Neuronal stem cell (in vitro differentiated cells): ENCODE measurements around the gene TIMM17B.

Source experiments
- DNase-seq: peaks from one replicate; pipeline ENCODE4 v3.0.0-alpha.2; 2013; ENCODE audit warnings: low spot score
- H2AFZ ChIP-seq: one replicate; pipeline ENCODE4 v1.6.1; 2013; ENCODE audit warnings: mild to moderate bottlenecking, low read length, inconsistent platforms
- H2AK5ac ChIP-seq: 2 replicates; pipeline ENCODE4 v1.6.1; 2013; ENCODE audit warnings: low read depth, mild to moderate bottlenecking, inconsistent platforms, low read length, moderate library complexity, mixed read lengths
- H2BK120ac ChIP-seq: 2 replicates; pipeline ENCODE4 v1.6.1; 2013; ENCODE audit warnings: low read depth, mild to moderate bottlenecking, inconsistent platforms, low read length, moderate library complexity, mixed read lengths
- H2BK12ac ChIP-seq: one replicate; pipeline ENCODE4 v1.6.1; 2013; ENCODE audit warnings: low read length, inconsistent platforms
- H2BK15ac ChIP-seq: 2 replicates; pipeline ENCODE4 v1.6.1; 2013; ENCODE audit warnings: mild to moderate bottlenecking, low read length, inconsistent platforms, mixed read lengths
- H2BK5ac ChIP-seq: one replicate; pipeline ENCODE4 v1.6.1; 2013; ENCODE audit warnings: inconsistent platforms, mild to moderate bottlenecking, low read length, moderate library complexity
- H3K14ac ChIP-seq: one replicate; pipeline ENCODE4 v1.6.1; 2013; ENCODE audit warnings: low read length, inconsistent platforms
- H3K18ac ChIP-seq: 2 replicates; pipeline ENCODE4 v1.6.1; 2013; ENCODE audit warnings: low read length, inconsistent platforms
- H3K23ac ChIP-seq: 2 replicates; pipeline ENCODE4 v1.6.1; 2013; ENCODE audit warnings: low read depth, mild to moderate bottlenecking, mixed read lengths, low read length, inconsistent platforms; ENCODE audit not compliant: poor library complexity
- H3K27ac ChIP-seq: replicated peaks from 3 replicates; pipeline ENCODE4 v1.5.1; 2013; ENCODE audit warnings: low read length, inconsistent platforms
- H3K27me3 ChIP-seq, 3 experiments: 2 replicates each; pipeline ENCODE4 v1.6.1; 2013; ENCODE audit warnings: low read length in 3 of 3, mild to moderate bottlenecking in 2 of 3, inconsistent platforms in 1 of 3, low read depth in 1 of 3, mixed read lengths in 1 of 3, moderate library complexity in 1 of 3; ENCODE audit not compliant: control insufficient read depth in 3 of 3, insufficient read depth in 3 of 3
- H3K36me3 ChIP-seq, 2 donors: replicated peaks in 1 of 2; 2 replicates each; pipeline ENCODE4 v1.6.1; 2013; ENCODE audit warnings: low read length in 2 of 2; ENCODE audit not compliant: control insufficient read depth in 2 of 2, insufficient read depth in 2 of 2
- H3K4ac ChIP-seq: 2 replicates; pipeline ENCODE4 v1.6.1; 2013; ENCODE audit warnings: inconsistent platforms, mild to moderate bottlenecking, low read length, moderate library complexity
- H3K4me1 ChIP-seq, 2 donors: 1 replicate in 1 of 2; 2 replicates in 1 of 2; pipeline ENCODE4 v1.6.1; 2013; ENCODE audit warnings: low read length in 2 of 2, low read depth in 1 of 2; ENCODE audit not compliant: control insufficient read depth in 2 of 2, insufficient read depth in 1 of 2
- H3K4me2 ChIP-seq: one replicate; pipeline ENCODE4 v1.6.1; 2013; ENCODE audit warnings: mild to moderate bottlenecking, low read length, inconsistent platforms; ENCODE audit not compliant: insufficient read depth, poor library complexity, severe bottlenecking
- H3K4me3 ChIP-seq, 2 donors: 2 replicates each; pipeline ENCODE4 v1.5.1; 2013; ENCODE audit warnings: low read length in 2 of 2, mild to moderate bottlenecking in 2 of 2, inconsistent platforms in 1 of 2, moderate library complexity in 1 of 2
- H3K79me1 ChIP-seq: one replicate; pipeline ENCODE4 v1.6.1; 2013; ENCODE audit warnings: low read depth, mild to moderate bottlenecking, inconsistent platforms, low read length, moderate library complexity
- H3K9ac ChIP-seq: one replicate; pipeline ENCODE4 v1.6.1; 2013; ENCODE audit warnings: mild to moderate bottlenecking, low read depth, low read length, inconsistent platforms; ENCODE audit not compliant: poor library complexity
- H3K9me3 ChIP-seq, 2 donors: replicated peaks in 1 of 2; 2 replicates each; pipeline versions ENCODE3 to v1.6.1; 2013; ENCODE audit warnings: low read length in 2 of 2, mild to moderate bottlenecking in 2 of 2, inconsistent platforms in 1 of 2, low read depth in 1 of 2, mixed read lengths in 1 of 2, moderate library complexity in 1 of 2; ENCODE audit not compliant: control insufficient read depth in 2 of 2, insufficient read depth in 1 of 2
- H4K8ac ChIP-seq: one replicate; pipeline ENCODE4 v1.6.1; 2013; ENCODE audit warnings: low read depth, mild to moderate bottlenecking, inconsistent platforms, low read length, moderate library complexity
- H4K91ac ChIP-seq: one replicate; pipeline ENCODE4 v1.6.1; 2013; ENCODE audit warnings: low read length, low read depth, mild to moderate bottlenecking, inconsistent platforms; ENCODE audit not compliant: poor library complexity
- WGBS, 2 donors: extraction: QIAGEN DNeasy Blood & Tissue Kit; methylation state at CpG; one replicate each; pipeline ENCODE4 v1.1.7; 2013; ENCODE audit warnings: missing lambda C conversion rate in 2 of 2, mixed read lengths in 1 of 2; ENCODE audit not compliant: insufficient read length in 2 of 2, insufficient replicate concordance in 1 of 2; ENCODE audit errors: extremely low coverage in 2 of 2; 5-methylcytosine and 5-hydroxymethylcytosine counted together

The TIMM17B gene

DNA sequence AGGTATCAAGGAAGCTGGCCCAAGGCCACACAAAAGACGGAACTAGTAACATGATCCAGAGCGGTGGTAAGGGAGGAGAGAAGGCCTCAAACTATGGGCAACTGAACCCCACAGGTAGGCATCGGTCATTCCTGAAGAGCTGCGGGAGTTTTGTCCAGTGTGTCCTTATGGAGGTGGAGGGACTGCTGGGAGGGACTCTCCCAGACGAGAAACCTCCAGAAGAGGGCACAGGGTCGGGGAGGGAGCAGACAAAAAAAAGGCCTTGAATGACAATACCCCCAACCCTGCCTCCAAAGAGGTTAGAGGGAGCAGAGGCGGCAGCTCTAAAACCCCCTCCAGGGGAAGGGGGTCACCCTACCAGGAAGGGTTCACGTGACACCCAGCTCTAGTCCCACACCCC, 6.6 kb upstream of the TIMM17B start:
- Histone ChIP-seq H3K27ac (no peak overlapping the region), H3K14ac (no peak overlapping the region), H2AFZ (no peak overlapping the region), H3K4ac (no peak overlapping the region), H3K79me1 (peaks cover 1% of the 10 kb centered on the region), H2BK12ac (no peak overlapping the region), H2BK120ac (no peak overlapping the region), H3K18ac (no peak overlapping the region), H3K9me3 (no peaks in the 10 kb centered on the region), H4K8ac (no peak overlapping the region), H3K36me3 (peaks cover 8 to 65% of the 10 kb centered on the region in 2 donors), H2AK5ac (no peak overlapping the region), H3K27me3 (no peaks in the 10 kb centered on the region), H3K23ac (no peak overlapping the region), H3K4me1 (no peaks in the 10 kb centered on the region), H4K91ac (no peak overlapping the region), H2BK5ac (no peak overlapping the region), H3K4me2 (no peak overlapping the region), H3K9ac (no peak overlapping the region), H2BK15ac (no peak overlapping the region), H3K4me3 (no peak overlapping the region)
- no peak for DNase-seq
- no CpG with 5 or more reads among the region's 8 CpGs for WGBS, 2 donors

DNA sequence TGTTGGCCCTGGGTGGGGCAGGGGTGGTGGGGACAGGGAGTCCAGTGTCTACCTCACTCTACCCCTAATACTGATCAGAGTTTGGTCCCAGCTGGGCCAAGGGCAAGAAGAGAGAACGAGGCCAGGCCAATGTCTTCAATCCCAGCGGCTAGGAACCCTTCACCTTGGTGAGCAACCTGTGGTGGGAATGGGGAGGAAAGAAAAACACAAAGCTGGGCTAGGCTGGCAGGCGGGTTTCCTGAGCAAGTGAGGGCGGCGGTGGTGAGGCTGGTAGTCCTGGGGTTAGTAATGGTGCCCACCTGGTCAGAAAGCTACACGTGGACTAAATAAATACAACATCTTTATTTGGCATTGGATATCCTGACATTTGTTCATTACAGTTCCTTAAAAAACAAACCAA, 5.7 kb upstream of the TIMM17B start:
- Histone ChIP-seq H2BK12ac (no peak overlapping the region), H3K36me3 (peaks cover 8 to 63% of the 10 kb centered on the region in 2 donors), H2BK5ac (no peak overlapping the region), H2BK15ac (no peak overlapping the region), H4K91ac (no peak overlapping the region), H3K23ac (no peak overlapping the region), H3K18ac (no peak overlapping the region), H3K4me3 (no peak overlapping the region), H3K79me1 (peaks cover 1% of the 10 kb centered on the region), H3K4me2 (no peak overlapping the region), H3K4ac (no peak overlapping the region), H3K9me3 (no peaks in the 10 kb centered on the region), H3K14ac (no peak overlapping the region), H2AK5ac (no peak overlapping the region), H4K8ac (no peak overlapping the region), H3K27me3 (no peaks in the 10 kb centered on the region), H2BK120ac (no peak overlapping the region), H3K4me1 (peaks cover 2% of the 10 kb centered on the region in 2 donors), H3K9ac (no peak overlapping the region), H2AFZ (no peak overlapping the region), H3K27ac (no peak overlapping the region)
- no CpG with 5 or more reads among the region's 6 CpGs for WGBS, 2 donors
- no peak for DNase-seq

DNA sequence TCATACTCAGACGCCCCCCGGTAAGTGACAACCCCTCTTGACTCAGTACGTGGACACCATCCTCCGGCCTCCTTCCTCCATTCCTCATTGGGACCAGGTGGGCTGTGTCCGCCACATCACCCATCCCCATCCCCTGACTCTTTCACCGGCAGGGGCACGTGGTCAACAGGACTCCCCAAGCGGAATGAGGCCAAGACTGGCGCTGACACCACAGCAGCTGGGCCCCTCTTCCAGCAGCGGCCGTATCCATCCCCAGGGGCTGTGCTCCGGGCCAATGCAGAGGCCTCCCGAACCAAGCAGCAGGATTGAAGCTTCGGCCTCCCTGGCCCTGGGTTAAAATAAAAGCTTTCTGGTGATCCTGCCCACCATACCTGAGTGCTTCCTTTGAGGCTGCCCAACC, 5.2 kb upstream of the TIMM17B start:
- H3K23ac ChIP-seq, result no peak overlapping the region
- H3K36me3 ChIP-seq, result peaks cover 8 to 63% of the 10 kb centered on the region in 2 donors
- no peak overlapping the region for H3K4me3 ChIP-seq
- no peak overlapping the region for H3K27ac ChIP-seq
- no peak overlapping the region for H2AK5ac ChIP-seq
- no peak overlapping the region for H3K14ac ChIP-seq
- peaks cover 2% of the 10 kb centered on the region in 2 donors for H3K4me1 ChIP-seq
- H3K79me1 ChIP-seq, result peaks cover 1% of the 10 kb centered on the region
- H2BK15ac ChIP-seq, result no peak overlapping the region
- H3K18ac ChIP-seq, result no peak overlapping the region
- no peaks in the 10 kb centered on the region for H3K27me3 ChIP-seq
- no peak overlapping the region for H4K8ac ChIP-seq
- H2AFZ ChIP-seq, result no peak overlapping the region
- H3K9me3 ChIP-seq, result no peaks in the 10 kb centered on the region
- WGBS, 2 donors, result no CpG with 5 or more reads among the region's 14 CpGs
- H3K4me2 ChIP-seq, result no peak overlapping the region
- H2BK5ac ChIP-seq, result no peak overlapping the region
- no peak overlapping the region for H3K4ac ChIP-seq
- H4K91ac ChIP-seq, result no peak overlapping the region
- DNase-seq, result no peak
- no peak overlapping the region for H2BK120ac ChIP-seq
- H2BK12ac ChIP-seq, result no peak overlapping the region
- H3K9ac ChIP-seq, result no peak overlapping the region

DNA sequence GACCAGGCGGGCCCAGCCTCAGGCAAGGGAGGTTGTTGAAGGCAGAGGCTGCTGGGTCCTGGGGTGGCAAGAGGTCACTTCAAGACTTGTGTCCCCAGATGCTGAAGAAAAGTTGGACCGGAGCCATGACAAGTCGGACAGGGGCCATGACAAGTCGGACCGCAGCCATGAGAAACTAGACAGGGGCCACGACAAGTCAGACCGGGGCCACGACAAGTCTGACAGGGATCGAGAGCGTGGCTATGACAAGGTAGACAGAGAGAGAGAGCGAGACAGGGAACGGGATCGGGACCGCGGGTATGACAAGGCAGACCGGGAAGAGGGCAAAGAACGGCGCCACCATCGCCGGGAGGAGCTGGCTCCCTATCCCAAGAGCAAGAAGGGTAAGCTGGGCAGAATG, 4.6 kb upstream of the TIMM17B start:
- no peak overlapping the region for H2AK5ac ChIP-seq
- no peak overlapping the region for H2BK15ac ChIP-seq
- H3K4ac ChIP-seq, result no peak overlapping the region
- no peak overlapping the region for H2BK12ac ChIP-seq
- H3K23ac ChIP-seq, result no peak overlapping the region
- H2BK120ac ChIP-seq, result no peak overlapping the region
- no peak overlapping the region for H3K14ac ChIP-seq
- DNase-seq, result no peak
- H4K91ac ChIP-seq, result no peak overlapping the region
- no peak overlapping the region for H3K4me3 ChIP-seq
- no peak overlapping the region for H2AFZ ChIP-seq
- peak overlapping the region; percentile 21 for H3K9ac ChIP-seq
- no peaks in the 10 kb centered on the region for H3K27me3 ChIP-seq
- peaks cover 1% of the 10 kb centered on the region for H3K79me1 ChIP-seq
- H3K9me3 ChIP-seq, result no peaks in the 10 kb centered on the region
- H3K18ac ChIP-seq, result no peak overlapping the region
- H3K4me2 ChIP-seq, result no peak overlapping the region
- peaks cover 2% of the 10 kb centered on the region in 2 donors for H3K4me1 ChIP-seq
- peaks cover 8 to 63% of the 10 kb centered on the region in 2 donors for H3K36me3 ChIP-seq
- H4K8ac ChIP-seq, result no peak overlapping the region
- no peak overlapping the region for H2BK5ac ChIP-seq
- WGBS, 2 donors, result no CpG with 5 or more reads among the region's 20 CpGs
- H3K27ac ChIP-seq, result no peak overlapping the region
